Neural cell (in vitro differentiated cells): ENCODE results near the gene WARS2.

Experiments used
- EZH2 ChIP-seq: fragments of 200-600, 300-800 bp; shearing (Covaris generic), sonication (generic); IDR thresholded peaks from 2 replicates; pipeline ENCODE4 v1.6.1; 2014; ENCODE audit warnings: antibody characterized with exemption, low read length, borderline replicate concordance, mild to moderate bottlenecking; ENCODE audit not compliant: insufficient read depth, poor library complexity, severe bottlenecking
- MXI1 ChIP-seq: fragments of 450-650 bp; conservative IDR thresholded peaks from 2 replicates; pipeline ENCODE4 v1.6.1; 2014; ENCODE audit warnings: antibody characterized with exemption, mild to moderate bottlenecking; ENCODE audit not compliant: poor library complexity, severe bottlenecking
- POLR2AphosphoS5 ChIP-seq: IDR thresholded peaks from 2 replicates; pipeline ENCODE4 v1.6.1; 2012
- RAD21 ChIP-seq: fragments of 450-650 bp; conservative IDR thresholded peaks from 2 replicates; pipeline ENCODE4 v1.6.1; 2014; ENCODE audit warnings: antibody characterized with exemption, mild to moderate bottlenecking, moderate library complexity
- SMC3 ChIP-seq: fragments of 450-650 bp; conservative IDR thresholded peaks from 2 replicates; pipeline ENCODE4 v1.6.1; 2014; ENCODE audit warnings: antibody characterized with exemption, mild to moderate bottlenecking, moderate library complexity; ENCODE audit not compliant: poor library complexity
- TAF1 ChIP-seq: IDR thresholded peaks from 2 replicates; pipeline ENCODE4 v1.6.1; 2012; ENCODE audit warnings: low read depth
- TF ChIP-seq, protein P1 (sequence below): fragments of 450-650 bp; IDR thresholded peaks from 2 replicates; pipeline ENCODE4 v1.5.1; 2014; ENCODE audit warnings: antibody characterized with exemption, mild to moderate bottlenecking, moderate library complexity; ENCODE audit not compliant: poor library complexity, severe bottlenecking

DNA sequence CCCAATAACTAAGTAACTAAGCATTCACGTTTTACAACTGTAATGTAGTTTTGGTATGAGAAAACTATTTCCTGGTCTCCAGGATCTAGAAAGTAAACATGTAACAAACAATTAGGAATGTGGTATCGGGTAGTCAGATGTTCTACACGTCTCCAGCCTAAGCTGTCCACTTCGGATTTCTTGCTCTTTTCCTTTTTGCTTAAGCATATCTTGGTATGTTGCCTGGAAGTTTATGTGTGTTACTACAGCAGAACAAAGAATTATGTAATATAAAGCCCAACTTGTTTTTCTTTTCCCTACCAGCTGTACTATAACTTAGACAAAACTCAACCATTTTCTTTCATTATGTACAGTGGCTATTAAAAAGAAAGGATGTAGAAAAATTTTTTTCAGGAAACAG is 20.4 kb upstream of the WARS2 start:
- TF ChIP-seq, protein P1, sequence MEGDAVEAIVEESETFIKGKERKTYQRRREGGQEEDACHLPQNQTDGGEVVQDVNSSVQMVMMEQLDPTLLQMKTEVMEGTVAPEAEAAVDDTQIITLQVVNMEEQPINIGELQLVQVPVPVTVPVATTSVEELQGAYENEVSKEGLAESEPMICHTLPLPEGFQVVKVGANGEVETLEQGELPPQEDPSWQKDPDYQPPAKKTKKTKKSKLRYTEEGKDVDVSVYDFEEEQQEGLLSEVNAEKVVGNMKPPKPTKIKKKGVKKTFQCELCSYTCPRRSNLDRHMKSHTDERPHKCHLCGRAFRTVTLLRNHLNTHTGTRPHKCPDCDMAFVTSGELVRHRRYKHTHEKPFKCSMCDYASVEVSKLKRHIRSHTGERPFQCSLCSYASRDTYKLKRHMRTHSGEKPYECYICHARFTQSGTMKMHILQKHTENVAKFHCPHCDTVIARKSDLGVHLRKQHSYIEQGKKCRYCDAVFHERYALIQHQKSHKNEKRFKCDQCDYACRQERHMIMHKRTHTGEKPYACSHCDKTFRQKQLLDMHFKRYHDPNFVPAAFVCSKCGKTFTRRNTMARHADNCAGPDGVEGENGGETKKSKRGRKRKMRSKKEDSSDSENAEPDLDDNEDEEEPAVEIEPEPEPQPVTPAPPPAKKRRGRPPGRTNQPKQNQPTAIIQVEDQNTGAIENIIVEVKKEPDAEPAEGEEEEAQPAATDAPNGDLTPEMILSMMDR = no peak
- TF ChIP-seq TAF1 (no peak), MXI1 (no peak), SMC3 (no peak), POLR2AphosphoS5 (no peak), EZH2 (no peak), RAD21 (no peak)
